Vagina (tissue), 2 donors: ENCODE measurements around the gene EXPH5.

Source experiments
- POLR2A ChIP-seq, 2 donors: fragments of 450-650 bp; IDR thresholded peaks; one replicate each; pipeline ENCODE4 v1.6.1; 2017; ENCODE audit warnings: antibody characterized with exemption in 2 of 2, mild to moderate bottlenecking in 2 of 2, moderate library complexity in 2 of 2
- POLR2AphosphoS5 ChIP-seq, 2 donors: sonication (generic); formaldehyde crosslinking; IDR thresholded peaks; one replicate each; pipeline ENCODE4 v1.9.0; 2017; ENCODE audit warnings: antibody characterized with exemption in 2 of 2, mild to moderate bottlenecking in 2 of 2, low read depth in 1 of 2; ENCODE audit not compliant: insufficient read depth in 1 of 2
- TF ChIP-seq, protein P1 (sequence below), 3 experiments: fragments of 450-650 bp in 2 of 3; fragments of 200-600 bp in 1 of 3; sonication (generic) in 1 of 3; IDR thresholded peaks; one replicate each; pipeline ENCODE4 v1.5.1; 2017 to 2019; ENCODE audit warnings: antibody characterized with exemption in 3 of 3, mild to moderate bottlenecking in 2 of 3, moderate library complexity in 2 of 3

DNA sequence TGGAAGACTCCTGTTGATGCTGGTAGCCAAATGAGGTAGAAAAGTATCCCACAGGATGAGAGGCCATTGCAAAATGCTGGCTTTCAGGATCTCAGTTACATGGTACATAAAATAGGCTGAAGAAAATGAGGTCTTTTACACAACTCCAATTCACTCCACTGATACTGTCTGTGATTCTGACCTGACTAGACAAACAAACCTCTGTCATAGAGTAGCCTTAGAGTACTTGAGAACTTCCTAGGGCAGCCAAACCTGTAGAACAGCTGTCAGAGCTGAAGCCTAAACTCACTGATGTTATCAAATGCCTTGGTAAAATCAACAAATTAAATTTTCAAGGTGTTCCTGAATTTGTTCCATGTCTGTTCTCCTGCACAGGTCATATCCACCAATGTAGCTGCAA, 69.1 kb downstream of the EXPH5 start:
- TF ChIP-seq, protein P1, sequence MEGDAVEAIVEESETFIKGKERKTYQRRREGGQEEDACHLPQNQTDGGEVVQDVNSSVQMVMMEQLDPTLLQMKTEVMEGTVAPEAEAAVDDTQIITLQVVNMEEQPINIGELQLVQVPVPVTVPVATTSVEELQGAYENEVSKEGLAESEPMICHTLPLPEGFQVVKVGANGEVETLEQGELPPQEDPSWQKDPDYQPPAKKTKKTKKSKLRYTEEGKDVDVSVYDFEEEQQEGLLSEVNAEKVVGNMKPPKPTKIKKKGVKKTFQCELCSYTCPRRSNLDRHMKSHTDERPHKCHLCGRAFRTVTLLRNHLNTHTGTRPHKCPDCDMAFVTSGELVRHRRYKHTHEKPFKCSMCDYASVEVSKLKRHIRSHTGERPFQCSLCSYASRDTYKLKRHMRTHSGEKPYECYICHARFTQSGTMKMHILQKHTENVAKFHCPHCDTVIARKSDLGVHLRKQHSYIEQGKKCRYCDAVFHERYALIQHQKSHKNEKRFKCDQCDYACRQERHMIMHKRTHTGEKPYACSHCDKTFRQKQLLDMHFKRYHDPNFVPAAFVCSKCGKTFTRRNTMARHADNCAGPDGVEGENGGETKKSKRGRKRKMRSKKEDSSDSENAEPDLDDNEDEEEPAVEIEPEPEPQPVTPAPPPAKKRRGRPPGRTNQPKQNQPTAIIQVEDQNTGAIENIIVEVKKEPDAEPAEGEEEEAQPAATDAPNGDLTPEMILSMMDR (IDR thresholded peaks at IDR 0.05) = no peak
- no peak for TF ChIP-seq POLR2A (IDR thresholded peaks at IDR 0.05)
- TF ChIP-seq POLR2AphosphoS5 (IDR thresholded peaks at IDR 0.05; ENCODE audit: insufficient read depth in 1 of 2, low read depth in 1 of 2) = peak in 1 of 2 donors; percentile 14
